GM23248 (cell line): ENCODE measurements around the gene ZNF77. TPM values are rescaled to one million over a fixed set of nuclear protein-coding genes. Genes with fewer than 3 reads are reported as not detected.

ENCODE experiments used
- DNase-seq: peaks from one replicate; pipeline ENCODE4 v3.0.0-alpha.2; 2015
- H2AFZ ChIP-seq: fragments of 200-600 bp; sonication (generic); 2 replicates; pipeline ENCODE4 v1.6.1; 2016; ENCODE audit warnings: antibody characterized with exemption
- H3F3A ChIP-seq: fragments of 200-600 bp; sonication (generic); 2 replicates; pipeline ENCODE4 v1.6.1; 2016; ENCODE audit warnings: mild to moderate bottlenecking, antibody characterized with exemption, mixed run types; ENCODE audit not compliant: insufficient read depth
- H3K27ac ChIP-seq: fragments of 200-600 bp; sonication (generic); 2 replicates; pipeline ENCODE4 v1.5.1; 2016; ENCODE audit warnings: mild to moderate bottlenecking
- H3K27me3 ChIP-seq: fragments of 200-600 bp; sonication (generic); replicated peaks from 2 replicates; pipeline ENCODE4 v1.6.1; 2016; ENCODE audit warnings: mild to moderate bottlenecking; ENCODE audit not compliant: insufficient read depth
- H3K36me3 ChIP-seq: fragments of 200-600 bp; sonication (generic); 2 replicates; pipeline ENCODE4 v1.6.1; 2016; ENCODE audit warnings: low read depth, mild to moderate bottlenecking
- H3K4me1 ChIP-seq: fragments of 200-600 bp; sonication (generic); 2 replicates; pipeline ENCODE4 v1.6.1; 2016; ENCODE audit warnings: mild to moderate bottlenecking; ENCODE audit not compliant: insufficient read depth
- H3K4me2 ChIP-seq: fragments of 200-600 bp; sonication (generic); one replicate; pipeline ENCODE4 v1.6.1; 2016; ENCODE audit warnings: mild to moderate bottlenecking; ENCODE audit not compliant: unreplicated experiment
- H3K4me3 ChIP-seq: fragments of 200-600 bp; sonication (generic); 2 replicates; pipeline ENCODE4 v1.5.1; 2016; ENCODE audit warnings: mild to moderate bottlenecking
- H3K79me2 ChIP-seq: fragments of 200-600 bp; sonication (generic); 2 replicates; pipeline ENCODE4 v1.6.1; 2016; ENCODE audit warnings: mild to moderate bottlenecking; ENCODE audit not compliant: insufficient read depth
- H3K9ac ChIP-seq: fragments of 200-600 bp; sonication (generic); 2 replicates; pipeline ENCODE4 v1.6.1; 2016; ENCODE audit warnings: mild to moderate bottlenecking
- H3K9me2 ChIP-seq: fragments of 200-600 bp; sonication (generic); 2 replicates; pipeline ENCODE4 v1.6.1; 2016; ENCODE audit warnings: mixed run types, mild to moderate bottlenecking, moderate library complexity; ENCODE audit not compliant: insufficient read depth
- H3K9me3 ChIP-seq: fragments of 200-600 bp; sonication (generic); one replicate; pipeline ENCODE4 v1.6.1; 2017; ENCODE audit warnings: low read depth
- H4K20me1 ChIP-seq: fragments of 200-600 bp; sonication (generic); 2 replicates; pipeline ENCODE4 v1.6.0; 2016; ENCODE audit not compliant: insufficient read depth
- EZH2 ChIP-seq: fragments of 200-600 bp; sonication (generic); IDR thresholded peaks from 2 replicates; pipeline ENCODE4 v1.6.1; 2018; ENCODE audit warnings: antibody characterized with exemption, mild to moderate bottlenecking; ENCODE audit not compliant: insufficient read depth, poor library complexity, severe bottlenecking
- EZH2phosphoT487 ChIP-seq: fragments of 200-600 bp; sonication (generic); IDR thresholded peaks from 2 replicates; pipeline ENCODE4 v1.6.1; 2018; ENCODE audit warnings: antibody characterized with exemption, moderate library complexity, mild to moderate bottlenecking, low read depth; ENCODE audit not compliant: insufficient read depth
- WGBS, 2 experiments: methylation state at CpG; one replicate each; pipeline ENCODE4 v1.1.6; 2015 to 2017; ENCODE audit warnings: low lambda C conversion rate in 2 of 2, low coverage in 1 of 2; ENCODE audit errors: missing lambda C conversion rate in 2 of 2; 5-methylcytosine and 5-hydroxymethylcytosine counted together
- in situ Hi-C: fragments of 300-500 bp; cut with MboI; formaldehyde crosslinking; loops from 2 replicates; pipeline ENCODE4 v1.15.0; 2020
- polyA plus RNA-seq: library from polyadenylated mRNA; unstranded; fragments of >200 nt; fragmentation: Nextera tagmentation; extraction: Ambion mirVana; gene quantifications from 2 replicates; pipeline ENCODE4 v1.2.1, GENCODE V29; 2016
- total RNA-seq: library from RNA; depleted of rRNA; stranded (reverse); fragments of >200 nt; shearing (Covaris generic); gene quantifications from 2 replicates; pipeline ENCODE4 v1.2.3, GENCODE V29; 2014

ZNF77 gene
- total and polyA plus RNA-seq, 2 experiments from 2014 or later: 1.1 to 1.2 TPM

- Histone ChIP-seq H3K9ac (peak overlapping the region; percentile 19; the same call in 1 of the 2 replicates), H3K4me3 (peak overlapping the region; percentile 57), H3K4me2 (peak overlapping the region; percentile 54), H3K27me3 (no peaks in the 10 kb centered on the region), H3K9me2 (no peaks in the 10 kb centered on the region), H3K4me1 (peaks cover 14% of the 10 kb centered on the region; the same call in 1 of the 2 replicates), H3K27ac (no peak overlapping the region), H3K9me3 (no peaks in the 10 kb centered on the region), H3K36me3 (no peaks in the 10 kb centered on the region), H2AFZ (peak overlapping the region; percentile 60), H4K20me1 (no peaks in the 10 kb centered on the region), H3F3A (no peaks in the 10 kb centered on the region), H3K79me2 (no peaks in the 10 kb centered on the region)
- TF ChIP-seq EZH2phosphoT487: no peak
- no peak for TF ChIP-seq EZH2
- peak; percentile 74 for DNase-seq
- in situ Hi-C loops: no loop called here
- WGBS, 2 experiments: 1% methylated on average over 10 to 14 of the region's 14 CpGs
These were observed 39.4 kb upstream of the ZNF77 start for GRCh38 chr19:2984215-2984528.

- 9 to 12% methylated on average over 17 to 24 of the region's 24 CpGs for WGBS, 2 experiments
- H2AFZ ChIP-seq: peak overlapping the region; percentile 60
- no peaks in the 10 kb centered on the region for H4K20me1 ChIP-seq
- H3K36me3 ChIP-seq: no peaks in the 10 kb centered on the region
- H3F3A ChIP-seq: no peaks in the 10 kb centered on the region
- no peaks in the 10 kb centered on the region for H3K9me2 ChIP-seq
- peak overlapping the region; percentile 19; the same call in 1 of the 2 replicates for H3K9ac ChIP-seq
- no peaks in the 10 kb centered on the region for H3K9me3 ChIP-seq
- peak overlapping the region; percentile 54 for H3K4me2 ChIP-seq
- H3K79me2 ChIP-seq: no peaks in the 10 kb centered on the region
- in situ Hi-C loops: no loop called here
- H3K4me3 ChIP-seq: peak overlapping the region; percentile 57
- TF ChIP-seq EZH2 (no peak), EZH2phosphoT487 (no peak)
- peaks cover 14% of the 10 kb centered on the region; the same call in 1 of the 2 replicates for H3K4me1 ChIP-seq
- H3K27ac ChIP-seq: peak overlapping the region; percentile 25; the same call in 1 of the 2 replicates
- no peaks in the 10 kb centered on the region for H3K27me3 ChIP-seq
- peak; percentile 56 for DNase-seq
These were observed 38.8 kb upstream of the ZNF77 start for GRCh38 chr19:2983351-2984214.

GRCh38 chr19:2982983-2983350, 38.2 kb upstream of the ZNF77 start:
- peak; percentile 86 for DNase-seq
- Histone ChIP-seq H3K79me2 (no peaks in the 10 kb centered on the region), H3F3A (no peaks in the 10 kb centered on the region; the same call in 1 of the 2 replicates), H3K4me3 (no peak overlapping the region), H3K36me3 (no peaks in the 10 kb centered on the region), H4K20me1 (no peaks in the 10 kb centered on the region), H3K9ac (no peak overlapping the region), H3K27ac (peak overlapping the region; percentile 25; the same call in 1 of the 2 replicates), H3K4me2 (peak overlapping the region; percentile 54), H3K27me3 (no peaks in the 10 kb centered on the region), H3K4me1 (peaks cover 14% of the 10 kb centered on the region; the same call in 1 of the 2 replicates), H3K9me2 (no peaks in the 10 kb centered on the region), H2AFZ (peak overlapping the region; percentile 60), H3K9me3 (no peaks in the 10 kb centered on the region)
- TF ChIP-seq EZH2phosphoT487: no peak
- in situ Hi-C loops: no loop called here
- WGBS, 2 experiments: 5 to 9% methylated on average over 10 of the region's 10 CpGs

GRCh38 chr19:2982561-2982960, 37.8 kb upstream of the ZNF77 start:
- Histone ChIP-seq H2AFZ (0 out of 2 replicates have a peak overlapping the region, but pooled peaks have one; percentile 60), H3K27ac (no peak overlapping the region)
- 51 to 58% methylated on average over 8 of the region's 8 CpGs for WGBS, 2 experiments

More at GRCh38 chr19:2982561-2982960, 37.8 kb upstream of the ZNF77 start:
- H3K36me3 ChIP-seq: no peaks in the 10 kb centered on the region
- H3K4me1 ChIP-seq: peaks cover 14% of the 10 kb centered on the region; the same call in 1 of the 2 replicates
- no peak overlapping the region for H3K9ac ChIP-seq
- no peaks in the 10 kb centered on the region for H3K9me2 ChIP-seq
- no peak for TF ChIP-seq EZH2phosphoT487
- no peak for TF ChIP-seq EZH2
- in situ Hi-C loops: no loop called here
- no peak for DNase-seq
- H3K4me3 ChIP-seq: no peak overlapping the region
- H3K79me2 ChIP-seq: no peaks in the 10 kb centered on the region
- H4K20me1 ChIP-seq: no peaks in the 10 kb centered on the region
- H3K9me3 ChIP-seq: no peaks in the 10 kb centered on the region
- no peaks in the 10 kb centered on the region for H3K27me3 ChIP-seq
- H3K4me2 ChIP-seq: no peak overlapping the region
- no peaks in the 10 kb centered on the region; the same call in 1 of the 2 replicates for H3F3A ChIP-seq
